HEK293 (cell line): ENCODE measurements around the gene GPS1.
A peak's percentile ranks its signal among the peaks of the same experiment; 100 is the strongest.

Experiments used
- BCL6B ChIP-seq: fragments of 450-650 bp; formaldehyde crosslinking; IDR thresholded peaks from 2 replicates; pipeline ENCODE4 v1.5.1; 2017; ENCODE audit warnings: missing biosample characterization, missing genetic modification characterization
- CTCF ChIP-seq: fragments of 450-650 bp; formaldehyde crosslinking; IDR thresholded peaks from 2 replicates; pipeline ENCODE4 v1.5.1; 2016; ENCODE audit warnings: missing biosample characterization, missing genetic modification characterization
- EGR2 ChIP-seq: fragments of 450-650 bp; formaldehyde crosslinking; IDR thresholded peaks from 2 replicates; pipeline ENCODE4 v1.5.1; 2016; ENCODE audit warnings: low read depth, missing biosample characterization, missing genetic modification characterization
- ELK4 ChIP-seq: IDR thresholded peaks from 2 replicates; pipeline ENCODE4 v1.6.1; 2011; ENCODE audit warnings: mild to moderate bottlenecking, low read depth, low read length, borderline replicate concordance
- GLIS1 ChIP-seq: fragments of 450-650 bp; formaldehyde crosslinking; IDR thresholded peaks from 2 replicates; pipeline ENCODE4 v1.5.1; 2016; ENCODE audit warnings: missing biosample characterization, missing genetic modification characterization
- HIC1 ChIP-seq: fragments of 450-650 bp; formaldehyde crosslinking; IDR thresholded peaks from 2 replicates; pipeline ENCODE4 v1.5.1; 2016; ENCODE audit warnings: missing biosample characterization, missing genetic modification characterization
- SCRT1 ChIP-seq: fragments of 450-650 bp; formaldehyde crosslinking; IDR thresholded peaks from 2 replicates; pipeline ENCODE4 v1.5.1; 2016; ENCODE audit warnings: missing biosample characterization, missing genetic modification characterization, borderline replicate concordance
- SP2 ChIP-seq: fragments of 450-650 bp; formaldehyde crosslinking; IDR thresholded peaks from 2 replicates; pipeline ENCODE4 v1.5.1; 2016; ENCODE audit warnings: missing biosample characterization, missing genetic modification characterization
- YY1 ChIP-seq: fragments of 450-650 bp; formaldehyde crosslinking; IDR thresholded peaks from 2 replicates; pipeline ENCODE4 v1.5.1; 2018; ENCODE audit warnings: missing biosample characterization, missing genetic modification characterization
- ZBTB49 ChIP-seq: fragments of 450-650 bp; formaldehyde crosslinking; IDR thresholded peaks from 2 replicates; pipeline ENCODE4 v1.5.1; 2016; ENCODE audit warnings: missing biosample characterization, missing genetic modification characterization, low read depth
- ZFP3 ChIP-seq: fragments of 450-650 bp; formaldehyde crosslinking; IDR thresholded peaks from 2 replicates; pipeline ENCODE4 v1.5.1; 2016; ENCODE audit warnings: low read depth, missing biosample characterization, missing genetic modification characterization
- ZIC2 ChIP-seq: fragments of 450-650 bp; formaldehyde crosslinking; IDR thresholded peaks from 2 replicates; pipeline ENCODE4 v1.5.1; 2016; ENCODE audit warnings: missing biosample characterization, missing genetic modification characterization
- ZNF148 ChIP-seq: fragments of 450-650 bp; formaldehyde crosslinking; IDR thresholded peaks from 2 replicates; pipeline ENCODE4 v1.5.0; 2017; ENCODE audit warnings: missing biosample characterization, missing genetic modification characterization, borderline replicate concordance
- ZNF26 ChIP-seq: fragments of 450-650 bp; formaldehyde crosslinking; IDR thresholded peaks from 2 replicates; pipeline ENCODE4 v1.5.1; 2016; ENCODE audit warnings: missing biosample characterization, missing genetic modification characterization
- ZNF354C ChIP-seq: fragments of 450-650 bp; formaldehyde crosslinking; IDR thresholded peaks from 2 replicates; pipeline ENCODE4 v1.5.1; 2016; ENCODE audit warnings: missing biosample characterization, missing genetic modification characterization, low read depth, borderline replicate concordance
- ZNF362 ChIP-seq: fragments of 450-650 bp; formaldehyde crosslinking; IDR thresholded peaks from 2 replicates; pipeline ENCODE4 v1.5.1; 2016; ENCODE audit warnings: missing biosample characterization, missing genetic modification characterization
- ZNF37A ChIP-seq: fragments of 450-650 bp; IDR thresholded peaks from 2 replicates; pipeline ENCODE4 v1.5.1; 2018; ENCODE audit warnings: missing biosample characterization, missing genetic modification characterization
- ZNF423 ChIP-seq: fragments of 450-650 bp; formaldehyde crosslinking; IDR thresholded peaks from 2 replicates; pipeline ENCODE4 v1.5.1; 2016; ENCODE audit warnings: missing biosample characterization, missing genetic modification characterization
- ZNF596 ChIP-seq: fragments of 450-650 bp; IDR thresholded peaks from 2 replicates; pipeline ENCODE4 v1.5.0; 2018; ENCODE audit warnings: missing biosample characterization, mild to moderate bottlenecking, missing genetic modification characterization, moderate library complexity
- ZNF600 ChIP-seq: fragments of 450-650 bp; formaldehyde crosslinking; IDR thresholded peaks from 2 replicates; pipeline ENCODE4 v1.5.1; 2016; ENCODE audit warnings: missing biosample characterization, missing genetic modification characterization
- ZNF626 ChIP-seq: fragments of 450-650 bp; sonication (Bioruptor Pico); formaldehyde crosslinking; IDR thresholded peaks from 2 replicates; pipeline ENCODE4 v1.5.1; 2018; ENCODE audit warnings: missing biosample characterization, missing genetic modification characterization, inconsistent platforms
- ZNF629 ChIP-seq: fragments of 450-650 bp; formaldehyde crosslinking; IDR thresholded peaks from 2 replicates; pipeline ENCODE4 v1.5.1; 2017; ENCODE audit warnings: missing biosample characterization, missing genetic modification characterization
- ZNF704 ChIP-seq: fragments of 450-650 bp; formaldehyde crosslinking; IDR thresholded peaks from 2 replicates; pipeline ENCODE4 v1.5.1; 2016; ENCODE audit warnings: missing biosample characterization, missing genetic modification characterization
- ZNF792 ChIP-seq: fragments of 450-650 bp; formaldehyde crosslinking; IDR thresholded peaks from 2 replicates; pipeline ENCODE4 v1.5.1; 2016; ENCODE audit warnings: missing biosample characterization, missing genetic modification characterization
- ZSCAN16 ChIP-seq: fragments of 450-650 bp; formaldehyde crosslinking; IDR thresholded peaks from 2 replicates; pipeline ENCODE4 v1.5.1; 2016; ENCODE audit warnings: missing biosample characterization, missing genetic modification characterization

GPS1 gene

GRCh38 chr17:82101301-82101715, 49.6 kb downstream of the GPS1 start (continued):
- no peak for TF ChIP-seq ZNF37A (tag by site-specific recombination)
- no peak for TF ChIP-seq ELK4
- TF ChIP-seq ZNF26 = no peak
- 0 out of 2 replicates have a peak, but pooled peaks have one; percentile 43 for TF ChIP-seq ZNF600 (tag by site-specific recombination)
- TF ChIP-seq SP2 = peak; percentile 44
- TF ChIP-seq ZNF423 (tag by site-specific recombination) = peak; percentile 61
- no peak for TF ChIP-seq ZNF626
- TF ChIP-seq ZBTB49 (tag by site-specific recombination) = no peak
- no peak for TF ChIP-seq ZSCAN16 (tag by site-specific recombination)
- TF ChIP-seq ZNF148 (tag by site-specific recombination) = no peak
- no peak for TF ChIP-seq SCRT1 (tag by site-specific recombination)
- no peak for TF ChIP-seq EGR2
- TF ChIP-seq HIC1 (tag by site-specific recombination) = no peak
- no peak for TF ChIP-seq ZNF704 (tag by site-specific recombination)
- no peak for TF ChIP-seq ZFP3 (tag by site-specific recombination)
- TF ChIP-seq ZNF354C = no peak
- no peak for TF ChIP-seq YY1
- TF ChIP-seq GLIS1 = peak; percentile 92
- TF ChIP-seq BCL6B (tag by site-specific recombination) = no peak
- TF ChIP-seq ZIC2 = peak; percentile 70
- no peak for TF ChIP-seq ZNF596 (tag by site-specific recombination)
- no peak for TF ChIP-seq ZNF362
- no peak for TF ChIP-seq ZNF792 (tag by site-specific recombination)
- TF ChIP-seq ZNF629 = no peak
- TF ChIP-seq CTCF = no peak
